GM19023 (cell line): Measurements from ENCODE around the gene TBC1D32.
"Not testable (repeated sequence)": the region's sequence is repeated elsewhere in the genome, so short reads cannot be mapped to it uniquely, and the experiment has no call there.

Experiments used
- ATAC-seq: cut with Tn5 transposase; IDR thresholded peaks from one replicate; pipeline ENCODE4 v1.9.1; 2021; ENCODE audit warnings: mild to moderate bottlenecking, moderate library complexity; ENCODE audit not compliant: unreplicated experiment

The TBC1D32 gene

DNA sequence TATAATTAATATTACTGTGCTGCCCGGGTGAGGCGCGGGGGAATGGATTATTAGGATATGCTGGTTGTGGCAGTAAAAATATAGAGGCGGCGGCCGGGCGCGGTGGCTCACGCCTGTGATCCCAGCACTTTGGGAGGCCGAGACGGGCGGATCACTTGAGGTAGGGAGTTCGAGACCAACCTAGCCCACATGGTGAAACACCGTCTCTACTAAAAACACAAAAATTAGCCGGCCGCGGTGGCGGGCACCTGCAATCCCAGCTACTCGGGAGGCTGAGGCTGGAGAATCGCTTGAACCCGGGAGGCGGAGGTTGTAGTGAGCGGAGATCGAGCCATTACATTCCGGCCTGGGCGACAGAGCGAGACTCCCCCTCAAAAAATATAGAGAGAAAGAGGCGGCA lies 586 bp downstream of the TBC1D32 start:
- not testable (repeated sequence) for ATAC-seq

GRCh38 chr6:121333196-121333595 lies 1.1 kb downstream of the TBC1D32 start:
- no peak for ATAC-seq

- no peak for ATAC-seq
Observed at GRCh38 chr6:121330516-121330915, 3.8 kb downstream of the TBC1D32 start.

DNA sequence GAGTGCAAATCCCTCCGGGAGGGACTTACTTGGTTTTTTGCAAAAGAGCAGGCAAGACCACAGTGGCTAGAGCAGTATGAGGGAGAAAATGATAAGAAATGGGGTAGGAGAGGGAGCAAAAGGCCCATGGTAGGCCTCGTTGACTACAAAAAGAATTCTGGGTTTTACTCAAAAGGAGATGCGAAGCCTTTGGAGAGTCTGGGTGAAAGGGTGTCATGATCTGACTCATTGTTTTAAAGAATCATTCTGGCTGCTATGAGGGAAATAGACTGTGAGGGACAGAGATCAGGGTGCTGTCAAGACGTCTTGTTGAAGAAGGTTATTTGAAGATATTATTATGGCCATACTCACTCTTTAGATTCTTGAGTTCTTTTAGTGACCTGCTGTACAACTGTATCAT lies 13.0 kb downstream of the TBC1D32 start:
- ATAC-seq = peak; percentile 58

DNA sequence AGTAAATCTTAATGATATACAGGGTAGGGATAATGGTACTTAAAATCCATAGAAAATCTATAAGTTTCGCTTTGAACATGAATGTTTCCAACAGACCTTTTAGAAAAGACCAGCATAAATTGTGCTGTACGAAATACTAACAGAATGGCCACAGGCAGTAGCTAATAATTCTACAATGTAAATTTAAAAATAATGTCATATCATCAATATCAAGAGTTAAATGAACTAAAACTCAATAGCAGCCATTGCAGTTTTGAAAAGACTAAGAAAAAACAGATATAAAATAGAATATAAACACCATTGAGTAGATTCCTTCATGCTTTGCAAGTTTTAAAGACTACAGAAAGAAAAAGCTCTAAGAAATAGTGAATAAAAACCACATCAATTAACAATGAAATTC lies 14.7 kb downstream of the TBC1D32 start:
- no peak for ATAC-seq

GRCh38 chr6:121319112-121319553 lies 15.1 kb downstream of the TBC1D32 start:
- no peak for ATAC-seq

- no peak for ATAC-seq
Observed at GRCh38 chr6:121314381-121315112, 19.7 kb downstream of the TBC1D32 start.

GRCh38 chr6:121311814-121312213 lies 22.5 kb downstream of the TBC1D32 start:
- not testable (repeated sequence) for ATAC-seq

- no peak for ATAC-seq
Observed at GRCh38 chr6:121310495-121310894, 23.8 kb downstream of the TBC1D32 start.

GRCh38 chr6:121309768-121310469 lies 24.4 kb downstream of the TBC1D32 start:
- no peak for ATAC-seq

DNA sequence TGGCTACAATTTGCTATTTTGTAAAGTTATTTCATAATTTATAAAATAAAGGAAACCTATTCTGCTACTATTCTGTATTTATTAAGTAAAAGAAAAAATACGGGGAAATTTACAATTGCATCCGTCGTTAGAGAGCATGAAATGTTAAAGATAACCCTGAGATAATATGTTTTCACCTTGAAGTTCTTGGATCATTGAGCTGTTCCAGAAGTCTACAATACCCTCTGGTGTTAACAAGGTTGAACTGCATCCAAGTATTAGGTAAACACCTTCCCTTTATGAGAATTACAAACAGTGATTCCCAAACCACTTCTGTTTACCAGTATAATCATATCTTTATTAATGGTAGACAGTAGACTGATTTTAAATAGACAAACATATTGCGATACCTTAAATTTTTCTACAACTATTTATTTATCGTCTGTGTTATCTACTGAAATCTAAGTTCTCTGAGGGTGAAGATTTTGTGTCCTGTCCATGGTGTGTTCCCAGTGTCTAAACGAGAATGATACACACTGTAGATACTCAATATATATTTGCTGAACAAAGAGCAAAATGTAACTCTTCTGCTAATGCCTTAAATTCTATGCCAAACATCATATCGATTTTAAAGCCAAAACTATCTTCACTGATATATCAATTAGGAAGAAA lies 28.2 kb downstream of the TBC1D32 start:
- ATAC-seq = peak; percentile 81

- no peak for ATAC-seq
Observed at GRCh38 chr6:121302882-121303281, 31.4 kb downstream of the TBC1D32 start.

GRCh38 chr6:121301156-121301555 lies 33.1 kb downstream of the TBC1D32 start:
- ATAC-seq = not testable (repeated sequence)

DNA sequence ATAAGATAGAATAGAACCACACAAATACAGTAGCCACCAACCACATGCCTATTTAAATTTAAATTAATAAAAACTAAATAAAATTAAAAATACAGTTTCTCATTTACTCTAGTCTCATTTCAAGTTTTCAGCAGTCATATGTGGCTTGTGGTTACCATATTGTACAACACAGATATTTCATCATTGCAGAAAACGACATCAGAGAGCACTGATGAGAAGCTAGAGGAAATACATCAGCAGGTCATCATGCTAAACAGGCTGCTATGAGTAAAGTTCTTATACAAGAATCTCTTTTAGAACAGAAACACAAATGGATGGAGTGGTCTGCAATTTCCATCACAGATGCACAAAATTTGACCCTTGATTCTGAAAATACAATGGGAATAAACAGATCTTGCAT lies 36.6 kb downstream of the TBC1D32 start:
- ATAC-seq = no peak

DNA sequence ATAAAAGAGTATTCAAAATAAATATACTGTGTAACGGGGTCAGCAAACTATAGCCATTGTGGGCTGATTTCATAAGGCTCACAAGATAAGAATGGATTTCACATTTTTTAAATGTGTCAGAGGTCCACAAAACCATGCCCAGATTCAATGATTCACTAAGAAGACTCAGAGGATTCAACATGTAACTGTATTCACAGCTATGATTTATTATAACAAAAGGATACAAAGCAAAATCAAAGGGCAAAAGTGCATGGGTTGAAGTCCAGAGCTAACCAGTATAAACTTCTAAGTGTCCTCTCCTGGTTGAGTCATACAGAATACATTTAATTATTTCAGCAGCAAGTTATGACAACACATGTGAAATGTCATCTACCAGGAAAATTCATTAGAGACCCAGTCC lies 49.2 kb downstream of the TBC1D32 start:
- ATAC-seq = no peak

GRCh38 chr6:121274666-121275295 lies 59.5 kb downstream of the TBC1D32 start:
- no peak for ATAC-seq

GRCh38 chr6:121263742-121264141 lies 70.5 kb downstream of the TBC1D32 start:
- ATAC-seq = no peak

DNA sequence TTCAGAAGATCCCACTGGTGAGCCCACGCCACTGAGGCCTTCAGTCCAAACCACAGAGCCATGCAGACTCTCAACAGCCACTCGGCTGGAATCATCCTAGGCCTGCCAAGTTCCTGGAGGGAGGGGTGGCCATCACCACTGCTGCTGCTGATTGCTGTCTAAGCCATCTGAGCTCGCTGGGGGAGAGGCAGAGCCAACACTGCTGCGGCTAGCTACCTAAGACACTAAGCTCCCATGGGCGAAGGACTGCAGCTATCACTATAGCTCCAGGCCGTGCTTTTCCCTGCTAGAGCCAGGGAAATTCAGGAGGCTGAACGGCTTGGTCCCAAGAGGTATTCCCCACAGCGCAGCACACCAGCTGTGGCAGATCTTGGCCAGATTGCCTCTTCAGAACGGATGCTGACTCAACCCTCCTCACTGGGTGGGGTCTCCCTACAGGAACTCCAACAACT lies 73.6 kb downstream of the TBC1D32 start:
- no peak for ATAC-seq

DNA sequence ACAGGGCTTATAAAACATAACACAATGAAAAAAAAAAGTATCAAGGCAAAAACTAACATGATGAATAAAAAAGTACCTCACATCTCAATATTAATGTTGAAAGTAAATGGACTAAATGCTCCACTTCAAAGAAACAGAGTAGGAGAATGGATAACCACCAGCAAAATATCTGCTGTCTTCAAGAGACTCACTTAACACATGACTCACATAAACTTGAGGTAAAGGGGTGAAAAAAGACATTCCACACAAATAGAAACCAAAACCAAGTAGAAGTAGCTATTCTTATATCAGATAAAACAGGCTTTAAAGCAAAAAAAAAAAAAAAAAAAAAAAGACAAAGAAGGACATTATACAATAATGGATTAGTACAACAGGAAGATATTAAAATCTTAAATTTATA lies 86.9 kb downstream of the TBC1D32 start:
- no peak for ATAC-seq

DNA sequence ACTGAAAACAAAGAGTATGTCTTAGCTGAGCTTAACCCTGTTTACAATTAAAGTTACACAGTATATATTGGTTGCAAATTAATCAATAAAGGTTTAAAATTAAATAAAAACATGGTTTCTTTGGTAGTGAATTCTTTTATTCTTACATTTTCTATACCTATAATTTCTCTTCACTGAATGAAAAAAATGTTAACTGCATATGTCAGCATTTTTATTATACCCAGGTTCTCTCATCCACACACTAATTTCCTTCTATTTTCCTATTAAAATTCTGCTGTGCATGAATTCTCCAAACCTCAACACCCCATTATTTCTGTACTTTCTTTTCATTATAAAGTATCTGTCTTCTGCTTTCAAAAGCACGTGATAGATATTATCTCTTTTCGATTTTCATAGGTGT lies 91.9 kb downstream of the TBC1D32 start:
- no peak for ATAC-seq

GRCh38 chr6:121237859-121238258 lies 96.4 kb downstream of the TBC1D32 start:
- ATAC-seq = no peak
